Stimulated activated CD4-positive, alpha-beta T cell treated with anti-CD3 and anti-CD28 coated beads, Interleukin-15, amount 100 ng/mL, for 1 hour (primary cell): Measurements from ENCODE around the gene KCTD21.

Experiments used
- DNase-seq, 2 donors: peaks; one replicate each; pipeline ENCODE4 v3.0.0-alpha.2; 2020; ENCODE audit warnings: low read depth in 1 of 2, low spot score in 1 of 2

Gene KCTD21

GRCh38 chr11:78219493-78220217, 31.2 kb upstream of the KCTD21 start:
- DNase-seq: no peak

DNA sequence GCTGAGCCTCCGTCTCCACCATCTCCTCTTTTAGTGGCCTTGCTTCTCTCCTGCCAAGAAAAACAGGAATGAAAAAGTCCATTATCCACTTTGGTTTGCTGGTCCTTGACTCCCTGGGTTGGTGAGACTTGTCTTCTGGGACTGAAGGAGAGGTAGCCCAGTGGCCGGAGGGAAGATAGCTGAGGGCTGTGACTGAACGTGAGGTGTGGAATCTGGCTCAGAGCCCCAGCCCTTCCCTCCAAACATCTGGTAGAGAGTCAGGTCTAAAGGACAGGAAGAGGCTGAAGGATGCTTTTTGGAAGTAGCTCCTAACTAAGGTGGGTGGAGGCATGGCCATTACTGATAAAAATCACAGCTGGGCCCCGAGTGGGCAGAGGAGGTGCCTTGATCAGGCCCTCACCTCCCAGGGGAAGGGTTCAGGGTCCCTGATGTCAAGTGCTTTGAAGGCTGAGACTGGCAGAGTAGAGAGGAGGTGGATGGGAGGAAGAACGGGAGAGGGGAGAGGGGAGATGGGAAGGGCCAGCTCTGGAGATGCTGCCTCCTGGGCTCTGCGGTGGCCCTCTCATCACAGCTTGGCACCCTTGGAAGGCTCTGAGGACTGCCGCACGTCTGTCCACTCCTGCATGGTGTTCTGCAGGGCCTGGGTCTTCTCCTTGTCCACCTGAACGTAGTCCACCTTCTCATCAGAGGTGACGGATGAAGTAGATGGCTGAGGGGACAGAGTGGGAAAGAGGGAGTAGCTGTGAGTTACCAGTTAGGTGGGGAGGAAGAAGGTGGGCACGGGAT, 30.5 kb upstream of the KCTD21 start:
- no peak for DNase-seq

DNA sequence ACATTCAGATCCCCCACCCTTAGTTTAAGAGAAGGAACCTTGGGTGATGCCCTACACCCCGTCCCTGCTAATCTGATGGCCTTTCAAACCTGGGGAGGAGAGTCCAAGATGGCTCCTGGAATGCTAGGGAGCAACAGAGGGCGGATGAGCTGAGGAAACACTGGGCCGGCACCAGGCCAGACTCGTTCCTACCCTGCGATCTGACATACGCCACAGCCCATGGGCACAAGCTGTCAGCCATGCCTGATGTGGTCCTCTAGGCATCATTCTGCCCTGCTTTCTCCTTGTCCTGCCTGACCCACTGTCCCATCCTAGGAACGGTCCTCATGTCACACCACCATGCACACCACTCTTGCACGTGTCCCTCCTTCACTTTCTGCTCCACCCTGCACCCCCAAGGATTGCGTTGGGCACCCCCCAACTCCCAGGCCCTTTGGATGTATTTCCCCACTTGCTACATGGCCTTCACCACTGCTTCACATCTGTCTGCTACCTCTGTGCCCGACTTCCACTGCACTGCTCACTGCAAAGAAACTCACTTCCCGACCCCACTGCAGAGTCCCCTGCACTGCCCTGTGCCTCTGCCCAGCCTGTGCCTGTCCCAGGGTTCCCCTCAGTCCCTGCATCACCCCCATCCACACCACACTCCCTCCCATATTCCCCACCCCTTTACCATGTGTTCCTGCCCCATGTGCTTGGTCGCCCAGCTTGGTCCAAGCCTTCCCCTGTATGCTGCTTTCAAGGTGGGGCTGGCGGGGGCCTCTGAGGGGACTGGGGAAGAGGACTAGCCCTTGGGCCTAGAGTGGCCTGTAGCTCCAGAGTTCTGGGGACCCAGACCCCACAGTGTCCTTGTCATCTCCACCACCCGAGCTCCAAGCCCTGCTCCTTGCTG, 29.5 kb upstream of the KCTD21 start:
- DNase-seq: no peak

- DNase-seq: no peak
These were observed 28.3 kb upstream of the KCTD21 start for GRCh38 chr11:78216571-78217287.

- no peak for DNase-seq
These were observed 27.6 kb upstream of the KCTD21 start for GRCh38 chr11:78216021-78216420.

- no peak for DNase-seq
These were observed 26.1 kb upstream of the KCTD21 start for GRCh38 chr11:78214331-78215194.

- no peak for DNase-seq
These were observed 25.3 kb upstream of the KCTD21 start for GRCh38 chr11:78213526-78214330.

DNA sequence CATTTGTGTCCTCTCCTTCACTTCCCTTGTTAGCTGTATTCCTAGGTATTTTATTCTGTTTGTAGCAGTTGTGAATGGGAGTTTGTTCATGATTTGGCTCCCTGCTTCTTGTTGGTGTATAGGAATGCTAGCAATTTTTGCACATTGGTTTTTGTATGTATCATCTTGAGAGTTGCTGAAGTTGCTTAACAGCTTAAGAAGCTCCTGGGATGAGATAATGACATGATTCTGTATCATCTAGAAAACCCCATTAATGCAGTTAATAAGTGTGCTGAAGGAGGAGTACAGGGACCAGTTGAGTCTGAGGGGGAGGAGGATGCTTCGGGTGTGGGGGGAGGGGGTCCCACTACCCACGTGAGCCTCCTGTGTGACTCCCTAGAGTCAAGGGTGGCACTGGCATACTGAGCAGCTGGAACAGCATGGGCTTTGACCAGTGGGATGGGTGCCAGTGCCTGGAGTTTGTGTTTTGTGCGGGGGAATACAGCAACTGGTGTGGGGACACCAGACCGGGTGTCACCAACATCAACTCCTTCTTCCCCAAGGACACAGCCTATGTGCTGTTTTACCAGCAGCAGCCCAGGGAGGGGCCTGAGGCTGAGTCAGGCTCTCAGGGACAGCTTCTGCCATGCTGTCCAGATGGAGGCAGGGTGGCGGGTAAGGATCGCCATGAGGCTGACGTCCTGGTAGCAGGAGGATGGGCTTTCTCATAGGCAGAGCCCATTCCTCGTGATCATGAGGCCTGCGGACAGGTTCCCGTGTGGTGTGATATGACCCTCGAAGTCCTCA, 24.4 kb upstream of the KCTD21 start:
- no peak for DNase-seq

GRCh38 chr11:78211565-78211964, 23.1 kb upstream of the KCTD21 start:
- DNase-seq: no peak

DNA sequence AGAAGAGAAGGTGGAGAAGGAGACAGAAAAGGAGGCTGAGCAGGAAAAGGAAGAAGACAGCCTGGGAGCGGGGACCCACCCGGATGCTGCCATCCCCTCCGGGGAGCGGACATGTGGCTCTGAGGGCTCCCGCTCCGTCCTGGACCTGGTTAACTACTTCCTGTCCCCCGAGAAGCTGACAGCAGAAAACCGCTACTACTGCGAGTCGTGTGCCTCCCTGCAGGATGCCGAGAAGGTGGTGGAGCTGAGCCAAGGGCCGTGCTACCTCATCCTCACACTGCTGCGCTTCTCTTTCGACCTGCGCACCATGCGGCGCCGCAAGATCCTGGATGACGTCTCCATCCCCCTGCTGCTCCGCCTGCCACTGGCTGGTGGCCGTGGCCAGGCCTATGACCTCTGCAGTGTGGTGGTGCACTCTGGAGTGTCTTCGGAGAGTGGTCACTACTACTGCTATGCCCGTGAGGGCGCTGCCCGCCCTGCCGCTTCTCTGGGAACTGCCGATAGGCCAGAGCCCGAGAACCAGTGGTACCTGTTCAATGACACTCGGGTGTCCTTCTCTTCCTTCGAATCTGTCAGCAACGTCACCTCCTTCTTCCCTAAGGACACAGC, 21.7 kb upstream of the KCTD21 start:
- no peak for DNase-seq

GRCh38 chr11:78209478-78209877, 21.1 kb upstream of the KCTD21 start:
- no peak for DNase-seq

- DNase-seq: no peak
These were observed 20.1 kb upstream of the KCTD21 start for GRCh38 chr11:78208257-78209165.

DNA sequence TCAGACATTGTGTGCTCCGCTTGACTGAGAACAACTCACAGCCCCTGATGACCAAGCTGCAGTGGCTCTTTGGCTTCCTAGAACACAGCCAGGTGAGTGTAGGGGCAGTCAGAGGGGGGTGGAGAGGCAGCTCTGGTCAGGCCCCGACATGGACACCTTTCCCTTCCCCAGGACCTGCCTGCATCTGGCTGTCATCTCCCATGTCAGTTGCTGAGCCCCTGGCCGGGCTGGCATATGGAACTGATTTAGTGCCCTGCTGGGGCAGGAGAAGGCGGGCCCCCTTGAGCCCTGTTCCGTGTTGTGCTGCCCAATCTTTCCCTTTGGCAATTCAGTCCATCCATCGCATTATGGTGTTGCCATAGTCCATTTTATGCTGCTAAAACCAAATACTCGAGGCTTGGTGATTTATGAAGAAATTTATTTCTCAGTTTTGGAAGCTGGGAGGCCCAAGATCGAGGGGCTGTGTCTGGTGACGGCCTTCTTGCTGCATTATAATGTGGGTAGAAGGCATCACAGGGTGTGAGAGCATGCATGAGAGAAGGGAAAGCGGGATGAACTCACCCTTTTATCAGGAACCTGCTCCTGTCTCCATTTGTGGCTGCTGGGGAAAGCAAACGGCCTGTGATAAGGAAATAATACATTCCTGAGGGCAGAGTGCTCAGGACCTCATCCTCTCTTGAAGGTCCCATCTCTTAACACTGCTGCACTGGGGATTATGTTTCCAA, 19.3 kb upstream of the KCTD21 start:
- DNase-seq: no peak

GRCh38 chr11:78205691-78206090, 17.3 kb upstream of the KCTD21 start:
- no peak for DNase-seq

- DNase-seq: no peak
These were observed 16.8 kb upstream of the KCTD21 start for GRCh38 chr11:78205256-78205655.

DNA sequence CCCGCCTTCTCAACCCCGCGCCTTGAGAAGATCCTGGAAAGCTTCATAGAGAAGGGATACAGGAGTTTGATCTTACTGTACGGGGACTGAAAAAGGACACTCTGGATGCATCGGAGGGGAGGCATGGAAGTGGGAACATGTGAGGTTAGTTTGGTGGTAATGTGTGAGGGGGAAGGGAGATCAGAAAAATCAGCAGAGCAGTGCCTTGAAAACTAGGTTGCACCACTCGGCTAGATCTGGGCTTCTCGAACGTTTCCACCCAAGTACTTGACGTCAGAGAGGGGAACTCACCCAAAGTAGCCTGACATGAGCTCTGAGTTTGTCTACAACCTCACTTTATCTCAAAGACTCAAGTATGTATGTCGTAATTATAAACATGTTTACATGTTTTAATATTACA, 14.8 kb upstream of the KCTD21 start:
- DNase-seq: peak in 1 of 2 donors; percentile 28
